ENCODE results near the gene IL12RB2.

Gene IL12RB2, protein sequence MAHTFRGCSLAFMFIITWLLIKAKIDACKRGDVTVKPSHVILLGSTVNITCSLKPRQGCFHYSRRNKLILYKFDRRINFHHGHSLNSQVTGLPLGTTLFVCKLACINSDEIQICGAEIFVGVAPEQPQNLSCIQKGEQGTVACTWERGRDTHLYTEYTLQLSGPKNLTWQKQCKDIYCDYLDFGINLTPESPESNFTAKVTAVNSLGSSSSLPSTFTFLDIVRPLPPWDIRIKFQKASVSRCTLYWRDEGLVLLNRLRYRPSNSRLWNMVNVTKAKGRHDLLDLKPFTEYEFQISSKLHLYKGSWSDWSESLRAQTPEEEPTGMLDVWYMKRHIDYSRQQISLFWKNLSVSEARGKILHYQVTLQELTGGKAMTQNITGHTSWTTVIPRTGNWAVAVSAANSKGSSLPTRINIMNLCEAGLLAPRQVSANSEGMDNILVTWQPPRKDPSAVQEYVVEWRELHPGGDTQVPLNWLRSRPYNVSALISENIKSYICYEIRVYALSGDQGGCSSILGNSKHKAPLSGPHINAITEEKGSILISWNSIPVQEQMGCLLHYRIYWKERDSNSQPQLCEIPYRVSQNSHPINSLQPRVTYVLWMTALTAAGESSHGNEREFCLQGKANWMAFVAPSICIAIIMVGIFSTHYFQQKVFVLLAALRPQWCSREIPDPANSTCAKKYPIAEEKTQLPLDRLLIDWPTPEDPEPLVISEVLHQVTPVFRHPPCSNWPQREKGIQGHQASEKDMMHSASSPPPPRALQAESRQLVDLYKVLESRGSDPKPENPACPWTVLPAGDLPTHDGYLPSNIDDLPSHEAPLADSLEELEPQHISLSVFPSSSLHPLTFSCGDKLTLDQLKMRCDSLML

DNA sequence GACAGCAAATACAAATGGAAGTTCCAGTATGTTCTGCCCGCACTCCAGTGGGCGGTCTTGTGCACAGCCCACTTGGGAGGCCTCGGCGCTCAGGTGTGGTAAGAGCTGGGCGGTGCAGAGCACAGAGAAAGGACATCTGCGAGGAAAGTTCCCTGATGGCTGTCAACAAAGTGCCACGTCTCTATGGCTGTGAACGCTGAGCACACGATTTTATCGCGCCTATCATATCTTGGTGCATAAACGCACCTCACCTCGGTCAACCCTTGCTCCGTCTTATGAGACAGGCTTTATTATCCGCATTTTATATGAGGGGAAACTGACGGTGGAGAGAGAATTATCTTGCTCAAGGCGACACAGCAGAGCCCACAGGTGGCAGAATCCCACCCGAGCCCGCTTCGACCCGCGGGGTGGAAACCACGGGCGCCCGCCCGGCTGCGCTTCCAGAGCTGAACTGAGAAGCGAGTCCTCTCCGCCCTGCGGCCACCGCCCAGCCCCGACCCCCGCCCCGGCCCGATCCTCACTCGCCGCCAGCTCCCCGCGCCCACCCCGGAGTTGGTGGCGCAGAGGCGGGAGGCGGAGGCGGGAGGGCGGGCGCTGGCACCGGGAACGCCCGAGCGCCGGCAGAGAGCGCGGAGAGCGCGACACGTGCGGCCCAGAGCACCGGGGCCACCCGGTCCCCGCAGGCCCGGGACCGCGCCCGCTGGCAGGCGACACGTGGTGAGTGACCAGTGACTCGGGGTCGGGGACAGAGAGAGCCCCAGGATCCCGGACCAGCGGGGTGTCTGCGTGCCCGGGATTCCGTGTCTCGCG, at the start of gene IL12RB2:
Gene IL12RB2 (plus strand): TSS at position 623 of the 810 bp plus-strand sequence. CDS start 12,496 bp downstream, outside the sequence.
- peak; percentile 64 to 67 for ATAC-seq

DNA sequence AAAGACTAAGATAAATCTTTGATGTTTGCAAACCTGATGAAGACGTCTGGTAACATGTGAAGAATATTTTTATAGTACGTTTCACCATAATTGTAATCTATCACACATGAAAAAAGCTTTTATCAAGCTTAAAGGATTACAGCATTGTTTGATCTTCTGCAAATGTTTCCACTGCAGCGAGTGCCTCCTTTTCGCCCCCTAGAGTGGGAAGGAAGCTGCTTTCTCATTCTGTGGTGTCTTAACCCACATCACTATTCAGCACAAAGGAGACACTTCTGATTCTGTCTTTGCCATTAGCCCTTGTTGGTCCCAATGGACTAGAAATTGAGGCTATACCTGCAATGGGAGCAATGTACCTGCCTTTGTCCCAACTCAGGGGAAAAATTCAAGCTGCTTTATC, 46.0 kb upstream of the IL12RB2 start:
- ATAC-seq = peak; percentile 45 to 53

DNA sequence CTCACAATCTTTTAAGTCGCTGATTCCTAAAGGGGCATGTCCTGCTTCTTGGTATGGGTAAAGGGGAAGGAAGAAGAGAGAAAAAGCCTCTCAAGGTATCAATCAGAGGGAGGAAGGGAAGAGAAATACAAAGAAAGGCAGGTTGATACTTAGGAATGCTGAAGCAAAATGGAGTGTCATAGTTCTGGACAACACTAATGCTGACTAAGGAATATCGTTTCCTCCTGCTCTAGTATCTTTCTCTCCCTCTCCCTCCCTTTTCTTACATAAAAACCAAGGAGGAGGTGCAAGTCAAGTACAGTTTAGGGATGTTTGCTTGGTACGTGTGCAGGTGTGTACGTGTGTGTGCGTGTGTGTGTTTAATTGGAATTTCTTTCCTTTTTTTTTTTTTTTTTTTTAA, 44.9 kb upstream of the IL12RB2 start:
- no peak for ATAC-seq

DNA sequence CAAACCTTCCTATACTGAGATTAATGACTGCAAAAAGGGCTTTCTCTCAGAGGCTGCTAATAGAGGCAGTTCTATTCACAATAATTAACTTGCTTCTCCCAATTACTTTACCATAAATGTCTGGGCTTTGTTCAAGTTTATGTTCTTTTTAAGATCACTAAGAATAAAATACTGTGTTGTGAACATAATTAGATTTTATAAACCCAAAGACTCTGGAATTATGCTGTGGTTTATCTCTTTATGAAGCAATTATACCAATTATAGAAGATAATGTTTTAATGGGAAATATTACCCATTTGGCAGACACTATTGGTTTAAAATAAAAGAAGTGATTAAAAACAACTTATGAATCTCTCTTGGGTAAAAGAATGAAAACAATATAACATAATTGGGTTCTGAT, 43.5 kb upstream of the IL12RB2 start:
- ATAC-seq = no peak

DNA sequence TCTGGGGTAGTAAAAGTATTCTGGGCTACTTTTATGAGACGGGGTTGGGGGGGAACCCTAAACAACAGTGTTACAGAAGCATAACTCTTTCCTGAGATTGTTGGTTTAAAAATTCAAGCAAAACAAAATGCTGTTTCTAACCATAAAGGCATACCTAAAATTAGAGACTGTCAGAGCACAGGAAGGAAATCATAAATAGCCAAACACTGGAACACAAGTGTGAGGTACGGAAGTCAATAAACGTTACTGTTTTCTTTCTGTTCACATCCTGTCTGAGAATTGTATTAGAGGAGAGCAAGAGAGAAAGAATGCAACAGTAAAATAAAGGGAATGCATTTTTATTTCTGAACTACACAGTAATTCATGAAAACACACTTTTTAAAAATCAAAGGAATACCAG, 42.8 kb upstream of the IL12RB2 start:
- ATAC-seq = no peak

DNA sequence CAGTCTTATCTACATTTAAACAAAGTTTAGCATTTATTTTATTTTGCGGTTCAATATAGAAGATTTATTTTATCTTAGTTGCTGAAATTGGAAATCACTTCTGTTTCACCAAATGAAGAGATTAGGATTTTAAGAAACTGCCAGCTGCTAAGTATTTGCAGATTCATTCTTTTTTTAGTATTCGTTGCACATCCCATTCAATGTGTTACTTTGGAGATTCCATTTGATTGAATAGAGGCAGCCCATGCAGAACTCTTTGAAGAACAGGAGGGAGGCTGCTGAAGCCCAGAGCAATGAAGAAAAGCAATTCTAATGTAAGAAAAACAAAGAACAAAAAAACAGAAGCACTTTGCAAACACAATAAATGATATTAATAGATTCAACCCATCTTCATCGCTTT, 38.6 kb upstream of the IL12RB2 start:
- no peak for ATAC-seq

DNA sequence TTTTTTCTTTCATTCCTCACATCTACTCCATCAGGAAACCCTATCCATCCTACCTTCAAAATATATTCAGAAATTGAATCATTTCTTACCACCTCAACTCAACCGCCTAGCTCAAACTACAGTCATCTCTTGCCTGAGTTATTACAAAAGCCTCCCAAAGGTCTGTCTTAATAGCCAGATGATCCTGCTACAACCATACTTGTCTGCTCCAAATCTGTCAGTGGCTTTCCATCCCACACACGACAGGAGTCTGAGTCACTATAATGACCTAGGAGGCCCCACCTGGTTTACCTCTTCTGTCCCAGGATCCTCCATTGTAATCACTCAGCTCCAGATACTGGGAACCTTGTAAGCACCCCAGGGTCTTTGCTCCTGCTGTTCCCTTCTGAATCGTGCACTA, 37.1 kb upstream of the IL12RB2 start:
- no peak for ATAC-seq

DNA sequence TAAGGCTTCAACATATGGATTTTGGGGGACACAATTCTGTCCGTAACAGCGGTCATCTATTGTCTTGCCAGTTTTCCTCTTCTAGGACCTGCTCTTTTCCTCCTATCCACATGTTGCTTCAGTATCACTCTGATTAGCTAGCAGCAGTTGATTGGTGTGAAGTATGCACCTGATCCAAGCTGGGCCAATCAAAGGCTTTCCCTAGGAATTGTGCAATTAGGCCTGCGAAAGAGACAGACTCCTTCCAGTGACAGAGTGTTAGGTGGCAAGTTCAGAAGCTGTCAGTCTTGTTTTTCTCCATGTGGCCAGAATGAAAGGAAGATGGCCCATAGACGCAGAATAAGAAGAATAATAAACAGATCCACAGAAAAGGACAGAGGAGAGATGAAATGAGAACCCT, 34.1 kb upstream of the IL12RB2 start:
- ATAC-seq = no peak

DNA sequence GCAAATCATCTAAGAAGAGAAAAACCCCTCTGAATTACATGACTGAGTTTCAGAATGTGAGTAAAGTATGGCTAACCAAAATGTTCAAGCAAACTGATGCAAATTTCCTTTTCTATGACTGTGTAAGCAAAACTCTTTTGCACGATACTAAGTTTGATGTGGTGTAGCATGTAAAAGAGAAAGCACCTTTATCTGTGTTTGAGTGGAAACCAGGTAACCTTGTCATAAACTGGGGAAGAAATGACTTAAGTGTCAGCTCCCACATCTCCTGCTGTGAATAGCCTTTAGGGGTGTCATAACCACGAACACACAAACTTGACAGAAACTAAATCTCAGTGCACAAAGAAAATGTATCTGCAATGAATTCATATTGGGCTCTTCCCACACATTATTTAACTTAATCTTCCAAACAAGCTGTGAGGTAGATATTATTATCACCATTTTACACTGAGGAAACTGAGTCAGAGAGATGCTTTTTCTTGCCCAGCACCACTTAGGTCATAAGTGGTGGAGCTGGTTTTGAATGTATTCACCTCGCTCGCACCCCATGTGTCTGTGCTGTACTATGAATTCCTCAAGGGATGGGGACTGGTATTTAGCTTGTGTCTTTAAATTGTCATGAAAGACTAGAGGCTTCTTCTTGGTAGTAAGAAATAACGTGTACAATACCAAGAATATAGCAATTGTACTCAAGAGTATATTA, 32.9 kb upstream of the IL12RB2 start:
- peak; percentile 92 to 96 for ATAC-seq

DNA sequence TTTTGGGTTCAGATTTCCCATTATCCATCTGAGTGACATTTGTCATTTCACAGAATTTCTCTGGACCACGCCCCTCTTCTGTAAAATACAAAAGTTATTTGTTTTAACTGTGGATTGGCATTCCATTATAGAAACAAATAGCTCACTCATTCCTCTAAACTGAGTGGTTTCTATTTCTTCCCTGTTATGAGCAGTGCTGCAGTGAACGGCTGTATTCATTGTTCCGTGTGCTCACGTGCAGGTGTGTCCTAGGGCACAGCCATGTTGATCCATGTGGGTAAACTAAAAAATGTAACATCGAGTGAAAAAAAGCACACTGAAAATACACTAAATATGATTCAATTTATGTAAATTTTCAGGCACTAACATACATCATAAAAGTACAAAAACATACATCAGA, 27.0 kb upstream of the IL12RB2 start:
- no peak for ATAC-seq

DNA sequence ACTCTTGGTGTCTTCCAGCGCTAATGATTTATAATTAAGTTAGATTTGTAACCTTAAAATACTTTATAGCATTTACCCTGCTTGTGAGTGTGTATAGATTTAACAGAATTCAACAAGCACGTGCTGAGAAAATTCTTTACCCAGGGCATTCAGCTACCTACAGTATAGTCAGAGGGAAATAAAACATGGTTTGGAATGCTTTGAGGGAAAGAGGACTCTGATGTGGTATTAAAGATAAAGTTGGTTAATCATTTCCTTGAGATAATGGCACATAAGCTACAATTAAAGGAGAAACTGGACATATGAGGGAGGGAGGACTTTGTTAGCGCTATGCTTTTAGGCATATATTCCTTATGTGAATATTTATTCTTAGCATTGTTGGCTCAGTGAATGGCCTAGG, 26.4 kb upstream of the IL12RB2 start:
- ATAC-seq = no peak

DNA sequence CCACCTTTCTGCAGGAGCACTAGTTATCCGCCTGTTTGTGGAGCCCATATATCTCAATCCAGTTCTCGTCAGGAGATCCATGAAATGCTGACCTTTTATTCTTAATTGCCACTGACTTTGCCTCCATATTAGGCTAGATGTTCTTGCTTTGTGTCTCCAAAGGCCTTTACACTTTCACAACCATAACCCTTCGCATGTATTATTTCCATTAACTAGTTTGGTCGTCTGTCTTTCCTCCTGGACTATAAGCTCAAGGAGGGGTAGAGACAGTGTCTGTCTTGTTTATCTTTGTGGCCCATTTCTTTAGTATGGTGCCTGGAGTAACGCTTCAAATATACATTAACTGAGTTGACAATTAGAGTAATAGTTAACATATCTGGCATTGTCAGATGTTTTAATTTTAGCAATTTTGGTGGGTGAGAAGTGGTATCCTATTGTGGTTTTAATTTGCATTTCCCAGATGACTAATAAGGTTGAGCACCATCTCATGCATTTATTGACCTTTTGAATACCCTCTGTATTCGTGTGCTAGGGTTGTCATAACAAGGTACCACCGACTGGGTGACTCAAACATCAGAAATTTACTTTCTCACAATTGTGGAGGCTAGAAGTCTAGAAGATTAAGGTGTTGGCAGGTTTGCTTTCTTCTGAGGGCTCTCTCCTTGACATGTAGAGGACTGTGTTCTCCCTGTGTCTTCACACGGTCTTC, 21.7 kb upstream of the IL12RB2 start:
- ATAC-seq = peak; percentile 96 to 97

DNA sequence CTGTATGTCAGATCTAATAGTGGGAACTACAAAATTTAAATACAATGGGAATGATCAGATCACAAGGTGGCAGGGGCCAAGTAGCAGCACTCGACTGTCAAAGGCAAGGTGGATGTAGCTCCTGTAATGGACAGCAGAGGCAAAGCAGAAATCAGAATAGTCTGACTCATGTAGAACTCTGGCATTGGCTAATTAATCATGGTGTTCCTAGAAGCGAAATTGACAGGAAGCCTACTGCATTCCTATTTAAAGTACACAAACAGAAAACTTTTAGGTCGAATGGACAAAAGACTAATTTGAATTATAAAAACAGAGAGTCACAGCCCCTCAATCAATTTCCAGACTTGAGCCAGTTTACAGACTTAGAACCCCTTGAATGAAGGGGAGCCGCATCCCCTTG, 17.4 kb upstream of the IL12RB2 start:
- no peak for ATAC-seq

DNA sequence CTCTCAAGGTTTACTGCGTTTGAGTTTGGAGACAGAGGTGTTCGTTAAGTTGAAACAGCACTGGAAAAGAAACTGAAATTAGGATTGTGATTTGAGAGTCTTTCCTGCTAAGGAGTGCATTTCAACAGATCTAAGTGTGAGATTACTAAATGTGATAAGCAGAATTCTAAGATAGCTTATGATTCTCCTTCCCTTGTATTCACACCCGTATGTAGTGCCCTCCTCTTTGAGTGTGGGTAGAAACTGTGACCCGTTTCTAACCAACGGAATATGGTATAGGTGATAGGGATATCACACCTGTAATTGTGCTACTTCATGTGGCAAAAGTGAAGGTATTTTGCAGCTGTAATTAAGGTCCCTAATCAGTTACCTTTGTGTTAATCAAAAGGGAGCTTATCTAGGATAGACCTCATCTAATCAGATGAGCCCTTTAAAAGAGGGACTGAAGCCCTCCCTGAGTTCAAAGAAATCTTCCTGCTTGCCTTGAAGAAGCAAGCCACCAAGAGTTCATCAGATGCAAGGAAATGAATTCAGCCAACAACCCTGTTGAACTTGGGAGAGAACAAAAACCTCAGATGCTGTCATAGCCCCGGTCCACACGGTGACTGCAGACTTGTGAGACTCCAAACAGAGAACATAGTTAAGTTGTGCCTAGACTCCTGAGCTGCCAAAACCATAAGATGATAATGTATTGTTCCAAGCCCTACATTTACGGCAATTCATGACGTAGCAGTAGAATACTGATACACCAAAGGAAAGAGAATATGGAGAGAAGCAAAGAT, 12.6 kb upstream of the IL12RB2 start:
- peak; percentile 51 to 67 for ATAC-seq

DNA sequence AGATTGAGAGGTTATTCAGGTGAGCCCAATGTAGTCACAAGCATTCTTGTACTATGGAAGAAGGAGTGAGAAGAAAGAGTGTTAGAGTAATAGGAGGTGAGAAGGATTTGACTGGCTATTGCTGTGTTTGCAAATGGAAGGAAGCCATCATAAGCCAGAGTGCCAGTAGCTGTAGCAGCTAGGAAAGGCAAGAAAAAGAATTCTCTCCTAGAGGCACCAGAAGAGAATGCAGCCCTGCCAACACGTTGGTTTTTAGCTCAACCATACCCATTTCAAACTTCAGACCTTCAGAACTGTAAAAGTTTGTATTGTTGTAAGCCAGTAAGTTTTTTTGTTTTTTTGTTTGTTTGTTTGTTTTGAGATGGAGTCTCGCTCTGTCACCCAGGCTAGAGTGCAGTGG, 8.9 kb upstream of the IL12RB2 start:
- ATAC-seq = no peak

DNA sequence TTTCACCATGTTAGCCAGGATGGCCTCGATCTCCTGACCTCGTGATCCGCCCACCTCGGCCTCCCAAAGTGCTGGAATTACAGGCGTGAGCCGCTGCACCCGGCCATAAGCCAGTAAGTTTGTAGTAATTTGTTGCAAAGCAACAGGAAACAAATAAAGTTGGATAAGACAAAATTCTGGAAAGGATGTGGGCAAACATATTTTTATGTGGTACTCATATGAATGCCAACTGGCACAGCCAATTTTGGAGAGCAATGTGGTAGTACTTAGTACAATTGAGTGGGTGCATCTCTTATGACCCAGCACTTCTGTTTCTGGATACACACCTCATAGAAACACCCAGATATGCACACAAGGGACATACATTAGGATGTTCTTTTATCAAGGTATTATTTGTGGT, 8.4 kb upstream of the IL12RB2 start:
- no peak for ATAC-seq

DNA sequence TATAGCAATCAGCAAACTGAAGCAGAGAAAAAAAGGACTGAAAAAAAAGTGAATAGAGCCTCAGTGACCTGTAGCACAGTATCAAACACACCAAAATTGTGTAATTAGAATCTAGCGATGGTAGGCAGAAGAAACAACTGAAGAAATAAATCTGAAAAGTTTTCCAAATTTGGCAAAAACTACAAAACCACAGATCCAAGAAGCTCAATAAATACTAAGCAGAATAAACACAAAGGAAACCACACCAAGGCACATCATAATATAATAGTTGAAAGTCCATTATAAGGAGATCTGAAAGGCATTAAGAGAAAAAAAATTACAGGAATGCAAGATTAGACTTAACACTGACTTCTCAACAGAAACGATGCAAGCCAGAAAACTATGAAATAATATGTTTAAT, 7.1 kb upstream of the IL12RB2 start:
- no peak for ATAC-seq

DNA sequence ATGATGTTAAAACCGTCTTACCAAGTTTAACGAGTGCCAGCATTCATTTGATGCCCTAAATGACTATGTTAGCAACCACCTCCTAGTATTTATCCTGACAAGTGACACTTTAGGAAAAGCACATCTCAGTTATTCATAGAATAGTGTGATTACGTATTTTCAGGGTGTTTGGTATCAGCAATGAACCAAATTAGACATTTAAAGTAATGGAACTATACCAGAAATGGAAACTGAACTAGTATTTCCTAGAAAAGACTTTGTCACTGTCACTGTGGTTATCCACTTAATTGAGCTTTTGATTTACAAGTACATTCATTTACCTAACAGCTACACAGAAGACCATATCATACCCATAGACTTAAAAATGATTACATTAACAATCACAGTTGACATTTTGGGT, 3.6 kb upstream of the IL12RB2 start:
- ATAC-seq = peak; percentile 72 to 76

DNA sequence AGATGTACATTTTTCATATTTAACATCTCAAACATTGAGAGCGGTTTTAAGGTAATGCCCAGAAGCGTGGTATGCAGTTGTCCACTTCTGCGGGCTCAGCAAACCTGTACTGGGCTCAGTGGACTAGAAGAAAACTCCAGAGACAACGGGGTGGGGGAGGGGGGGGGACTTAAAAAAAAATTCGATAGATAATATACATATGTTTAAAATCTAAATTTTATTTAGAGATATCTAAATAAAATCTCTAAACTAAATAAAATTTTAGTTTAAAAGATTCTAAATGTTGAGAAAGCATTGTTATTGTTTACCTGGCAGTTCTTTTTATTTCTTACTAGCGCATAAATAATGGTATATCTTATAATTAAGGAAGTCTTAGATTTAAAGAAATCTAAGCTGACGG, 1.1 kb upstream of the IL12RB2 start:
- ATAC-seq = no peak

DNA sequence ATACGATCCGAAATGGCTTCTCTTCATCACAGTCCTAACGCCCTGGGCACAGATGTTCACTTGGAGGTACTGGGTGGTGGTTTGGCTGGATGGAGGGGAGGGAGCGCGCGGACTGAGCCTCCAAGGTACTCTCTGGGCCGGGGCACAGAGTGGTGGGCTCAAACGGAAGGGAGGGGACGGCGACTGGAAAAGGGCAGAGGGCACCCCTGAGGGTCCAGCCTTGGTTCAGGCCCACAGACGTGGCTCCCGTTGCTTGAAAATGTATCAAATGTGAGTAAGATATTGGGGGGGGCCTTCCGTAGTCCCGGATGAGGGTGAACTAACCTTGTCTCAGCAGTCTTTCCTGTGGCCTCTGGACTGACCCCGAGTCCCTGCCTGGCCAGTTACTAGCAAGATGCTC, 463 bp downstream of the IL12RB2 start:
- ATAC-seq = peak in 1 of 2 donors; percentile 2

DNA sequence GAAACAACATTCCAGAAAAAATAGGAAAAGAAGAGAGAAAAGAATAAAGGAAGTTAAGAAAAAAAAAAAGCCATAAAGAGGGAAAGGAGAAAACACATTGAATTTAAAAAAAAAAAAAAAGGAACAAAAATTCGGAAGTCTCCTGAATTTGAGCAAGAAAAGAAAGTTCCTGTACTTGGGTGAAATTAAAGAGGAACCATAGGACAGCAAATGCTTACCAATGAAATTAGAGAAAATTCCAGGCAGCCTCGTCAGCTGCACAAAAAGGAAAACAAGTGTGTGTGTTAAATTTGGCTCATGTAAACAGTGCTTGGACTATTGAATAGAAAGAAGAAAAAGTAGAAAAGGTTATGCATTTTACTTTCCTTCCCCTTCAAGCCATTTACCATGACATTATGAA, 4.9 kb downstream of the IL12RB2 start:
- no peak for ATAC-seq

Data from activated CD4-positive, CD25-positive, alpha-beta regulatory T cell treated with anti-CD3 and anti-CD28 coated beads, Interleukin-2, amount 50 U/mL, for 24 hours (primary cell).